ENCODE measurements around the gene DUOXA2.
"Not testable (repeated sequence)": the region's sequence is repeated elsewhere in the genome, so short reads cannot be mapped to it uniquely, and the experiment has no call there.

Gene DUOXA2

GRCh38 chr15:45114076-45114750 lies at the start of gene DUOXA2, which contains the start of gene DUOX2:
Gene DUOXA2, plus strand, starts transcription at chr15:45114326. Its CDS starts 280 bp downstream, at chr15:45114606.
Gene DUOX2, minus strand, starts transcription at chr15:45114172. Its CDS starts 761 bp downstream, at chr15:45113411.
- TF ChIP-seq CTCF (IDR thresholded peaks at IDR 0.05): no peak
- Mint-ChIP-seq H3K36me3 (ENCODE audit: low read depth) (no peaks in the 10 kb centered on the region), H3K9me3 (peaks cover 3% of the 10 kb centered on the region), H3K4me3 (peak within 1 kb of the TSS; percentile 67), H3K27ac (no peak within 1 kb of the TSS), H3K27me3 (ENCODE audit: low read depth, poor library complexity) (peaks cover 95% of the 10 kb centered on the region), H3K4me1 (peaks cover 31% of the 10 kb centered on the region)
- DNase-seq: peak; percentile 47

DNA sequence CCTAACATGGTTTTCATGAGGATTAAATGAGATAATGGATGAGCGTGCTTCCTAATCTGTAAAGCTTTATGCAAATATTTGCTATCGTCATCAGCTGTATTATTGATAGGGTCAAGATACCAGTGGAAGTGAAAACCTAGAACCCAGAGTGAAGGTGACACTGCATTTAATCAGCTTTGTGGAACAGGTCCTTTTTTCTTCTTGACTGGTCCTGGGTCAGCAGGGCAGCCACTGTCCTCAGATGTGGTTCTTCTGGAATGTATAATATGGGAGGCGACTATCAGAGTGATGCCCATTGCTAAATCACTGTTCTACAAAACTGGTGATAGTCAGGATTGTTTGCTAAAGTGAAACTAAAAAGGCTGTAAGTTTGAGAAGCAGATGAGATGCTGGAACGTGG lies 49.7 kb upstream of the DUOXA2 start:
- TF ChIP-seq CTCF (IDR thresholded peaks at IDR 0.05): no peak
- H3K4me1 Mint-ChIP-seq: no peaks in the 10 kb centered on the region
- no peak overlapping the region for H3K27ac Mint-ChIP-seq
- H3K9me3 Mint-ChIP-seq: peaks cover 3% of the 10 kb centered on the region
- no peak for DNase-seq
- no peak overlapping the region for H3K4me3 Mint-ChIP-seq
- H3K27me3 Mint-ChIP-seq (ENCODE audit: low read depth, poor library complexity): no peaks in the 10 kb centered on the region
- H3K36me3 Mint-ChIP-seq (ENCODE audit: low read depth): peaks cover 53% of the 10 kb centered on the region

DNA sequence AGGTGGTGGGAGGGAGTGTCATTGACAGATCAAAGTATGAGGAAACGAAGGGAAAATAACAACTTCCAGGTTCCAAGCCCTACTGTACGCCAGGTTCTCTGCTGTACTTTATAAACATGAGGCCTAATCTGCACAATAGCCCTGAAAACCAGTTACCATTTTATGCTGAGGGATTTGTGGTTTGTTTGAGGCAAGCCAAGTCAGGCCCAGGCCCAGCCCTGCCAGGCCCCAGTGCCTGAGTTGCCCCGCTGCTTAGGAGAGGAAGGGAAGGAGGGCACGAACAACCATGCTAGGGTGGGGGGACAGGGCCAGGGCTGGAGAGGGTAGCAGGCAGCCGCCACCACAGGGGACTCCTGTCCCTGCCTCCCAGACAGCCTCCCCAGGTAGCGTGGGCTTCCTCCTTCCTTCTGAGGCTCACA lies 44.2 kb upstream of the DUOXA2 start:
- H3K36me3 Mint-ChIP-seq (ENCODE audit: low read depth): peaks cover 24% of the 10 kb centered on the region
- DNase-seq; H3K4me1 Mint-ChIP-seq; H3K9me3 Mint-ChIP-seq; H3K27me3 Mint-ChIP-seq (ENCODE audit: low read depth, poor library complexity); H3K4me3 Mint-ChIP-seq: not testable (repeated sequence)
- peak overlapping the region; percentile 42 for H3K27ac Mint-ChIP-seq

- not testable (repeated sequence) for H3K4me3 Mint-ChIP-seq; H3K4me1 Mint-ChIP-seq; H3K27me3 Mint-ChIP-seq (ENCODE audit: low read depth, poor library complexity); H3K36me3 Mint-ChIP-seq (ENCODE audit: low read depth); H3K9me3 Mint-ChIP-seq; H3K27ac Mint-ChIP-seq; DNase-seq
Measured at GRCh38 chr15:45073602-45074001, 40.5 kb upstream of the DUOXA2 start.

DNA sequence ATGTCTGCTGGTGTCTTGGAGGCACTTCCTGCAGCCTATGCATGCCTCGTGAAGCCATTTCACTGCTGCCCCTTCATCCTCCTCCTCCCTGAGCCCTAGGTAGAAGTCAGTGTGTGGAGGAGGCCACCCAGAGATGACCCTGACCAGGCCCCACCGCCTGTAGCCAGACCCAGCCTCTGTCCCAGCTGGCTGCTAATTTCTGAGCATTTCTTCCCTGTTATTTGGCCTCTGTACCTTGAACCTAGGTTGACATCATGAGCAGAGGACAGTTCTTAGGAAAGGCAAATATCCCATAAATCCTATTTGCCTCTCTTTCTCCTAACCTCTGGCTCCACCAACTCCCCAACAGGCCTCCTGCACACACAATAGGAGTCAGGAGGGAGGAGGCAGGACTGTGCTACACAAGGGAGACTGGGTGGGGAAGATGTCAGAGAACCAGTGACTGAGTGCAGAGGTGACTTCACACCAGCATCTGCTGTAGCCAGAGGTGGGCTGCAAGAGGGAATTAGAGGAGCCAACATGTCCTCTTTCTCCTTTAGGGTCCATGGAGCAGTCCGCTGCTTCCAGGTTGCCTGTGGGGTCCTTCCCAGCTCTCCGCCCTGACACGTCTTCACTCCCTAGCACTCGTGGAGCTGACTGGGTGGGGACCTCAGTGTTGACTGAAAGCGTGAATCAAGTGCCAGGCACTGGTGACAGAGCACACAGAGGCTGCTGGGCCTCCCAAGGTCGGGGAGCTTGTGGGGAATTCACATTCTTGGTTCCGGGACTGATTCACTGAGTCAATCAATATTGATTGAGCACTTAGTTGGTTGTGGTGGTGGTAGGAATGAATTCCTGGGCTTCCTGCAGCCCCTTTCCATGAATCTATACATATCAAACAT lies 38.4 kb upstream of the DUOXA2 start:
- not testable (repeated sequence) for DNase-seq; H3K9me3 Mint-ChIP-seq; H3K4me3 Mint-ChIP-seq; H3K27ac Mint-ChIP-seq; H3K36me3 Mint-ChIP-seq (ENCODE audit: low read depth)
- H3K27me3 Mint-ChIP-seq (ENCODE audit: low read depth, poor library complexity): peaks cover 14% of the 10 kb centered on the region
- peaks cover 17% of the 10 kb centered on the region for H3K4me1 Mint-ChIP-seq

- H3K27ac Mint-ChIP-seq; DNase-seq; H3K36me3 Mint-ChIP-seq (ENCODE audit: low read depth); H3K9me3 Mint-ChIP-seq; H3K4me3 Mint-ChIP-seq: not testable (repeated sequence)
- Mint-ChIP-seq H3K4me1 (peaks cover 17% of the 10 kb centered on the region), H3K27me3 (ENCODE audit: low read depth, poor library complexity) (peaks cover 14% of the 10 kb centered on the region)
Measured at GRCh38 chr15:45077391-45077790, 36.7 kb upstream of the DUOXA2 start.

- DNase-seq; H3K9me3 Mint-ChIP-seq; H3K4me3 Mint-ChIP-seq; H3K36me3 Mint-ChIP-seq (ENCODE audit: low read depth); H3K27ac Mint-ChIP-seq: not testable (repeated sequence)
- Mint-ChIP-seq H3K27me3 (ENCODE audit: low read depth, poor library complexity) (peaks cover 23% of the 10 kb centered on the region), H3K4me1 (peaks cover 17% of the 10 kb centered on the region)
Measured at GRCh38 chr15:45079201-45079600, 34.9 kb upstream of the DUOXA2 start.

DNA sequence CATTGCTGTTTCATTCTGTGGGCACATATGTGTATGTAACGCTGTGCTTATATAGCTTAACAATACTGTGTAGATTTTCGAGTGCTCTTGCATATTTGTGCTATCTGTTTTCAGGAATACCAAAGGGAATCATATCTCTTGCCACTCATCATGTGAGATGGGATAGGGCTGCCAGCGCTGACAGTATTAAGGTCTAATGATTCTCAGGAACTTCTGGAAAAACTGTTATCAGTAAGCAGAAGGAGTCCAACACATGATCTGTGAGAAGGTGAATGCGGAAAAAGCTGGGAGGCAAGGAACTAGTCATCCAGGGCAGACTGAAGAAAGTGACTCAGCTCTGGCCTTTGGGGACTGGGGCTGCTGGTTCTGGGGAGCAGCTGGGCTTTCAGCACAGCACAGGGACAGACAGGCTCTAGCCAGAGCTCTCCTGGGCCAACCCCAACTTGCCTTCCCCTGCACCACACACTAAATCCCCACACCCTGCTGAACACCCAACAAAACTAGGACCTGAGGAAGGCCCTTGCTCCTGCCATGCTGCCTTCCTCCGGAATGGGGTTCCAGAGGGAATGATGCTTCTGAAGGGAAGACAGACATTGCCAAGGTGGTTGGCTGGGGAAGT lies 34.4 kb upstream of the DUOXA2 start:
- not testable (repeated sequence) for H3K9me3 Mint-ChIP-seq; DNase-seq; H3K4me3 Mint-ChIP-seq; H3K36me3 Mint-ChIP-seq (ENCODE audit: low read depth)
- Mint-ChIP-seq H3K27me3 (ENCODE audit: low read depth, poor library complexity) (peaks cover 28% of the 10 kb centered on the region), H3K4me1 (peaks cover 17% of the 10 kb centered on the region), H3K27ac (peak overlapping the region; percentile 26)

DNA sequence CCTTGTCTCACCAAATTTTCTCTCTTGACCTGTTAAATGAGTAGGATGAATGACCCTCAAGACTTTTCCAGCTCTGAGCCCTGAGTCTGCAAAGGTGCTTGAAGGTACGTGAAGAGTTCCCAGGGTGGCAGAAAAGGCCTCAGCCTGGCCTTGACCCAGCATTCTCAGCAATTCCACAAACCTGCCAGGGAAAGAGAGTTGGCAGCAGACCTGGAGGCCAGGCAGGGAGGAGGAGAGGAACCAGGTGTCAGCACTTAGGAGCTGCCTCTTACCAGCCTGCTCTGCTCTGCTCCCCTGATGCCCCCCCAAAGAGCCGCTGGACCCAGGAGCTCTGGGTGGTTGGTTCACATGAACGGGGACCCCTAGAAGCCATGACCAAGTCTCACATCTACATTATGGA lies 33.5 kb upstream of the DUOXA2 start:
- H3K4me1 Mint-ChIP-seq: peaks cover 17% of the 10 kb centered on the region
- not testable (repeated sequence) for H3K36me3 Mint-ChIP-seq (ENCODE audit: low read depth); H3K9me3 Mint-ChIP-seq; H3K27ac Mint-ChIP-seq; H3K4me3 Mint-ChIP-seq; DNase-seq
- peaks cover 32% of the 10 kb centered on the region for H3K27me3 Mint-ChIP-seq (ENCODE audit: low read depth, poor library complexity)

DNA sequence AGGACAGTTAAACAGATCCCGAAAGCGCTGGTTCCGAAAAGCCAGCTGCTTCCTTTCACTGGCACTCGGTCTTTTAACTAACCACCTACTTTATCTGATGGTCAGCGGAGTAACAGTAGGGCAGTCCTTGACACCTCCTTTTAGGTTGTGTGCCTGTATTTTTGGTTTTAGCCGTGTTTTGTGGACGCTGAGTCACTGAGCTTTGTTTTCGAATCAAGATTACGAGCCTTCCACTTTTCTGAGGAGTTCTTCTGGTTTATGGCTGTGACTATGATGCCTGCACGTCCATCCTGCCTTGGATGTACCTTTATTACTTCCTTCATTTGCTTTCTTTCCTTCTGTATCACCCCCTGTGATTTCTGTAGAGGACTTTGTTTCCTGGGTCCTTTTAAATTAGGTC lies 31.7 kb upstream of the DUOXA2 start:
- Mint-ChIP-seq H3K4me1 (peaks cover 17% of the 10 kb centered on the region), H3K27me3 (ENCODE audit: low read depth, poor library complexity) (peaks cover 40% of the 10 kb centered on the region)
- H3K9me3 Mint-ChIP-seq; DNase-seq; H3K4me3 Mint-ChIP-seq; H3K27ac Mint-ChIP-seq; H3K36me3 Mint-ChIP-seq (ENCODE audit: low read depth): not testable (repeated sequence)

All from nephron progenitor cell (in vitro differentiated cells).